Endothelial cell of umbilical vein (primary cell): ENCODE results near the gene GEMIN5. TPM values are rescaled to one million over a fixed set of nuclear protein-coding genes. Genes with fewer than 3 reads are reported as not detected.

ENCODE experiments used
- BruUV-seq: library from RNA; stranded (reverse); fragments of 400-500 nt; replicated peaks from 2 replicates; lab custom pipeline; 2021; lab: Mats Ljungman, UMichigan
- CTCF ChIA-PET: fragments of 300-600, 350-600 bp; sonication (Branson Sonifier 250); formaldehyde crosslinking; loops from one replicate; lab custom pipeline; 2021; ENCODE audit warnings: antibody characterized with exemption, inconsistent platforms; lab: Charles Lee
- POLR2A ChIA-PET: fragments of 300-600, 350-600 bp; sonication (Branson Sonifier 250); formaldehyde crosslinking; loops from one replicate; lab custom pipeline; 2021; ENCODE audit warnings: antibody characterized with exemption, inconsistent platforms; lab: Charles Lee
- DNase-seq: peaks from one replicate; pipeline ENCODE4 v3.0.0-alpha.2; 2011; ENCODE audit warnings: low read depth, low spot score
- FAIRE-seq: peaks from 2 replicates; lab custom pipeline; 2011; peaks lifted over from hg19 to GRCh38; lab: Jason Lieb, UNC
- H2AFZ ChIP-seq: 2 replicates; pipeline ENCODE4 v1.6.0; 2012; ENCODE audit warnings: low read depth, low read length, control low read depth, inconsistent platforms
- H3K27ac ChIP-seq: 2 replicates; pipeline ENCODE4 v1.5.1; 2011; ENCODE audit warnings: low read depth, mild to moderate bottlenecking, control low read depth, low read length, moderate library complexity; ENCODE audit not compliant: insufficient read depth
- H3K27me3 ChIP-seq, 2 experiments: 2 replicates each; pipeline versions ENCODE4 v1.6.0 to v1.6.1; 2011; ENCODE audit warnings: low read length in 2 of 2, mixed read lengths in 1 of 2; ENCODE audit not compliant: control insufficient read depth in 2 of 2, insufficient read depth in 2 of 2
- H3K36me3 ChIP-seq, 2 experiments: 2 replicates in 1 of 2; 3 replicates in 1 of 2; pipeline ENCODE4 v1.5.1; 2011; ENCODE audit warnings: low read length in 2 of 2, mild to moderate bottlenecking in 1 of 2, moderate library complexity in 1 of 2; ENCODE audit not compliant: control insufficient read depth in 2 of 2, insufficient read depth in 2 of 2; ENCODE audit errors: extremely low read depth in 1 of 2
- H3K4me1 ChIP-seq: 3 replicates; pipeline ENCODE4 v1.5.1; 2011; ENCODE audit warnings: mild to moderate bottlenecking, low read length; ENCODE audit not compliant: control insufficient read depth, insufficient read depth; ENCODE audit errors: extremely low read depth
- H3K4me2 ChIP-seq: 2 replicates; pipeline ENCODE4 v1.6.1; 2011; ENCODE audit warnings: low read length, control low read depth, mixed read lengths; ENCODE audit not compliant: insufficient read depth
- H3K4me3 ChIP-seq, 3 experiments: fragments of 200-600 bp in 1 of 3; sonication (generic), shearing (Covaris generic) in 1 of 3; replicated peaks in 1 of 3; 2 replicates each; pipeline ENCODE4 v1.5.1; 2011 to 2016; ENCODE audit warnings: control low read depth in 3 of 3, low read length in 3 of 3, mild to moderate bottlenecking in 2 of 3, inconsistent platforms in 1 of 3, low read depth in 1 of 3, moderate library complexity in 1 of 3; ENCODE audit not compliant: insufficient read depth in 1 of 3
- H3K79me2 ChIP-seq: 2 replicates; pipeline ENCODE4 v1.6.0; 2012; ENCODE audit warnings: low read length, inconsistent platforms; ENCODE audit not compliant: control insufficient read depth, insufficient read depth
- H3K9ac ChIP-seq: replicated peaks from 2 replicates; pipeline ENCODE3; 2011; ENCODE audit warnings: low read length, control low read depth; ENCODE audit not compliant: insufficient read depth; ENCODE audit errors: extremely low read depth
- H3K9me1 ChIP-seq: replicated peaks from 3 replicates; pipeline ENCODE4 v1.6.0; 2011; ENCODE audit warnings: mild to moderate bottlenecking, low read length; ENCODE audit not compliant: control insufficient read depth, insufficient read depth; ENCODE audit errors: extremely low read depth
- H3K9me3 ChIP-seq: replicated peaks from 2 replicates; pipeline ENCODE4 v1.5.1; 2012; ENCODE audit warnings: low read length, inconsistent platforms; ENCODE audit not compliant: control insufficient read depth, insufficient read depth
- H4K20me1 ChIP-seq: replicated peaks from 2 replicates; pipeline ENCODE3; 2011; ENCODE audit warnings: mild to moderate bottlenecking, low read length; ENCODE audit not compliant: control insufficient read depth, insufficient read depth; ENCODE audit errors: extremely low read depth
- CTCF ChIP-seq, 2 donors: IDR thresholded peaks; 1 replicate in 1 of 2; 2 replicates in 1 of 2; pipeline ENCODE4 v1.5.1; 2011; ENCODE audit warnings: low read length in 2 of 2, mild to moderate bottlenecking in 2 of 2, moderate library complexity in 2 of 2, control low read depth in 1 of 2, inconsistent platforms in 1 of 2, low read depth in 1 of 2; ENCODE audit not compliant: insufficient read depth in 1 of 2; ENCODE audit errors: extremely low read depth in 1 of 2
- EZH2 ChIP-seq: IDR thresholded peaks from 2 replicates; pipeline ENCODE4 v1.6.1; 2012; ENCODE audit warnings: borderline replicate concordance, low read depth, mild to moderate bottlenecking, moderate library complexity, low read length, inconsistent platforms; ENCODE audit not compliant: severe bottlenecking
- FOS ChIP-seq: IDR thresholded peaks from 2 replicates; pipeline ENCODE4 v1.6.1; 2011; ENCODE audit warnings: mild to moderate bottlenecking, low read length, moderate library complexity, borderline replicate concordance; ENCODE audit not compliant: insufficient read depth
- GATA2 ChIP-seq: IDR thresholded peaks from 2 replicates; pipeline ENCODE4 v1.7.0; 2011; ENCODE audit warnings: low read depth, mild to moderate bottlenecking, moderate library complexity, mixed read lengths, low read length; ENCODE audit not compliant: insufficient read length, insufficient read depth
- JUN ChIP-seq: IDR thresholded peaks from 2 replicates; pipeline ENCODE4 v1.6.1; 2011; ENCODE audit warnings: borderline replicate concordance, low read depth; ENCODE audit not compliant: insufficient read length, insufficient read depth
- MAX ChIP-seq: IDR thresholded peaks from 2 replicates; pipeline ENCODE4 v1.6.1; 2011; ENCODE audit not compliant: insufficient read depth, insufficient read length
- MYC ChIP-seq: IDR thresholded peaks from one replicate; pipeline ENCODE4 v1.6.1; 2011; ENCODE audit warnings: mild to moderate bottlenecking, low read depth, low read length
- POLR2A ChIP-seq: IDR thresholded peaks from 2 replicates; pipeline ENCODE4 v1.6.1; 2012; ENCODE audit warnings: low read depth, mild to moderate bottlenecking, control low read depth, low read length
- POLR2AphosphoS5 ChIP-seq: IDR thresholded peaks from 2 replicates; pipeline ENCODE4 v1.6.1; 2012; ENCODE audit warnings: low read depth, mild to moderate bottlenecking, control low read depth, low read length, moderate library complexity; ENCODE audit not compliant: insufficient read depth
- dilution Hi-C: fragments of 300-500 bp; cut with MboI; formaldehyde crosslinking; loops from one replicate; pipeline ENCODE4 v1.15.0; 2019; ENCODE audit warnings: low sequenced_read_pairs; ENCODE audit not compliant: extremely low pct_ligation_motif_present
- intact Hi-C: fragments of 100-400 bp; cut with micrococcal nuclease; formaldehyde crosslinking; loops from one replicate; pipeline ENCODE4 v1.10.0; 2022
- polyA plus RNA-seq, 4 experiments: library from polyadenylated mRNA; depleted of rRNA in 3 of 4; stranded (reverse) in 3 of 4; unstranded in 1 of 4; fragments of >200 nt; gene quantifications; 2 replicates each; pipeline versions ENCODE4 v1.2.1 to v1.2.3, GENCODE V29; 2011 to 2012; ENCODE audit warnings: missing spikeins in 1 of 4
- total RNA-seq: library from RNA; stranded (reverse); gene quantifications from 2 replicates; pipeline ENCODE4 v1.2.3, GENCODE V29; 2021

Gene GEMIN5
- total and polyA plus RNA-seq, 2 donors (not counting 3 experiments of a cell fraction or from before 2014, with no cell fraction given): 7.2 to 23.1 TPM

- DNase-seq: peak; percentile 77
These were observed 32.7 kb upstream of the GEMIN5 start for GRCh38 chr5:154970759-154971158.

GRCh38 chr5:154968953-154969352 is 30.9 kb upstream of the GEMIN5 start:
- Histone ChIP-seq H3K36me3 (peaks cover 0 to 4% of the 10 kb centered on the region in 2 experiments), H3K9me3 (no peaks in the 10 kb centered on the region), H3K4me2 (no peak overlapping the region), H3K27me3 (no peaks in the 10 kb centered on the region), H4K20me1 (no peaks in the 10 kb centered on the region), H3K9me1 (no peaks in the 10 kb centered on the region), H3K4me1 (peaks cover 52% of the 10 kb centered on the region), H3K27ac (no peak overlapping the region), H2AFZ (no peak overlapping the region), H3K4me3 (no peak overlapping the region), H3K79me2 (peaks cover 21% of the 10 kb centered on the region), H3K9ac (no peak overlapping the region)
- TF ChIP-seq MYC (no peak), MAX (no peak), JUN (no peak), POLR2A (no peak), CTCF (IDR thresholded peaks at IDR 0.05; ENCODE audit: extremely low read depth in 1 of 2, insufficient read depth in 1 of 2, low read depth in 1 of 2, low read length in 2 of 2) (no peak), EZH2 (no peak), GATA2 (no peak), POLR2AphosphoS5 (no peak), FOS (no peak)
- dilution Hi-C loops: no loop called here
- POLR2A ChIA-PET: no interaction called here
- no peak for DNase-seq
- no TSS peak for BruUV-seq
- intact Hi-C loops: no loop called here
- FAIRE-seq: no peak
- CTCF ChIA-PET: interaction anchor here (1.1 to 6.8 kb wide), 10 partner anchors 16 to 59 kb away, joined by 4 to 191 read pairs (median 6); no protein-coding TSS in a partner anchor

More at GRCh38 chr5:154970759-154971158, 32.7 kb upstream of the GEMIN5 start:
- H2AFZ ChIP-seq: no peak overlapping the region
- H4K20me1 ChIP-seq: no peaks in the 10 kb centered on the region
- no peaks in the 10 kb centered on the region for H3K27me3 ChIP-seq
- H3K4me1 ChIP-seq: peaks cover 34% of the 10 kb centered on the region
- H3K9ac ChIP-seq: no peak overlapping the region
- POLR2A ChIA-PET: no interaction called here
- no peak overlapping the region for H3K4me2 ChIP-seq
- H3K27ac ChIP-seq: no peak overlapping the region
- FAIRE-seq: peak; percentile 76
- no peaks in the 10 kb centered on the region for H3K9me1 ChIP-seq
- H3K36me3 ChIP-seq: peaks cover 4% of the 10 kb centered on the region in 2 experiments
- dilution Hi-C loops (no loop called here), intact Hi-C loops (no loop called here)
- H3K9me3 ChIP-seq: no peaks in the 10 kb centered on the region
- CTCF ChIA-PET: interaction anchor here (1.1 to 6.8 kb wide), 9 partner anchors 9 to 176 kb away, joined by 3 to 191 read pairs (median 16); no protein-coding TSS in a partner anchor
- H3K79me2 ChIP-seq: peaks cover 11% of the 10 kb centered on the region
- no peak overlapping the region for H3K4me3 ChIP-seq
- no TSS peak for BruUV-seq
- no peak for TF ChIP-seq EZH2
- TF ChIP-seq FOS: peak; percentile 54
